Measurements from ENCODE around the gene ITM2B. TPM values are rescaled to one million over a fixed set of nuclear protein-coding genes. Genes with fewer than 3 reads are reported as not detected.
"Not testable (repeated sequence)": the region's sequence is repeated elsewhere in the genome, so short reads cannot be mapped to it uniquely, and the experiment has no call there.

Gene ITM2B
- total RNA-seq, 1 experiment from 2014 or later = 232 TPM

DNA sequence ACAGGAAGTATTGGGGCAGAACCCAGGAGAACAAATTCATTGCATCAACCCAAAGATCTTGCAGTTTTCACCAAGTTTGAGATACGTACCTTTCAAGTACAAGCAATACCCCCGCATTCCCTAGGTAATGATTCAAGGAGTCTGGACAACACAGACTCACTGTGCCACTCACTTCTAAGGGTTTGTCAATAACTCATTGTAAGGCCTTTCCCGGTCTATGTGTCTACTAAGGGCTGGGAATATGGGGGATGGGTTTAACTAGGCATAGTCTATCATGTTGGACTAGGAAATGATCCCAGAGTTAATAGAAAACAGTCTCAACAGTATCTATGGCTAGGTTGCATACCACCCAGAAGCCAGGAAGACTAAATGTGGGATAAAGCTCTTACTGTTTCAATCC lies 8.3 kb upstream of the ITM2B start:
- no peak for DNase-seq (ENCODE audit: low read depth)

DNA sequence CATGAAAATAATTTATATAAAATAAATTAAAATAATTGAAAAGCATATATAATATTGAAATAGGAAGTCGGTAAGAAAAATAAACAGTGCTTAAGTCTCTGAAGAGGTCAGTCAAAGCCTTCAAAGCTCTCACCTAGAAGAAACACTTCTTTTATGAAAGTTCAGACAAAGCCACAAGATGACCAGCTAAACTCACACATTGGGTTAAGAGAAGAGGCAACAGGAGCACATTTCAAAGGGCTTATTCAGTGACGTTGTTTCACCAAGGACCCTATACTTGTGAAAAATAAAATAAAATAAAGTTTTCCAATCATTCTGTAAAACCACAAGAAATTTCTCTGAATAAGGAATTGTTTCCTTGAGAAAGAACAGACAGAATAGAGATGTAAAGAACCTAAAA lies 2.5 kb upstream of the ITM2B start:
- no peak for DNase-seq (ENCODE audit: low read depth)

DNA sequence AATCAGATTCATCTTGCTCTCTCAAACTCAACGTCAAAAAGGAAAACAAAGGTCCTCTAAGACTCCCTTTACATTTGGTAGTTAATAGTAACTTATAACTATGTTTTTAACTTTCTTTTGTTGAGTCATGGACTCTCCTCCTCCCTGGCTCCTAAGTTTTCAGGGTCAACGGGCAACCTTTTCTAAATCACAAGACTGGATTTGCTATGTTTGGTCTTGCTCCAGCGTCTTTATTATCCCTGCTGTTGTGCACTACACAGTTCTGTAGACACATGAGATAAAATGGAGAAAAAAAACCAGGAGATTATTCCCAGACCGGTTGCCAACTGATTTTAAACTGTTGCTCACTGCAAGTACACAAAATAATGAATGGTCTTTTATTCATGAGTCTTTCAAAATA lies 1.9 kb upstream of the ITM2B start:
- DNase-seq (ENCODE audit: low read depth) = no peak

- DNase-seq (ENCODE audit: low read depth) = no peak
These were observed 1.1 kb upstream of the ITM2B start for GRCh38 chr13:48231933-48232332.

DNA sequence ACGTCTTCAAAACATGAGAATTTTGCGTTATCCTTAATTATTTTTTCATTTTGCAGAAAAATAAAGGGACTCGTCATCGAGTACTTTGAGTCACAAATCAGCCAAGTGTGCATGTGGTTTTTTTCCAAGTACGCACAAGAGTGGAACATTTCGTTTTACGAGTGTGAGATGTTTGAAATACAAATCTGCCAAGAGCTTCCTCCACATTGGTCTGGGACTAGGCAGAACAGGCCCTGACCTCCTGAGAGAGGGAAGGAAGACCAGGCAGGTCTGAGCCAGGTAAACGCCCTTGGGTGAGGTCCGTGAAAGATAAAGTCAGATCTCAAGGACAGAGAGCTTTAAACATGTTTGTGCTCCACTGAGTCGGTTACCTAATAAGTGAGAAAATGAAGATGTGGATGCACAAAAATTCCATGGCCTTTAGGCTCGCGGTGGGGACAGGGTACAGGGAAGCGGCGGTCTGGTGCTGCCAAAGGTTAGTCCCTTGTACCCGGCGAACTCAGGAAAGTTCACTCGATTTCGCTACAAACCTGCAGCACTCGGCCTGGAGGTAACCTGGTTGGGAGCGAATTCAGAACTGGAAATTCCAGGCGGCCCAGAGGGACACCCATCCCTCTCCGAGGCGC lies 473 bp upstream of the ITM2B start:
- no peak for DNase-seq (ENCODE audit: low read depth)

DNA sequence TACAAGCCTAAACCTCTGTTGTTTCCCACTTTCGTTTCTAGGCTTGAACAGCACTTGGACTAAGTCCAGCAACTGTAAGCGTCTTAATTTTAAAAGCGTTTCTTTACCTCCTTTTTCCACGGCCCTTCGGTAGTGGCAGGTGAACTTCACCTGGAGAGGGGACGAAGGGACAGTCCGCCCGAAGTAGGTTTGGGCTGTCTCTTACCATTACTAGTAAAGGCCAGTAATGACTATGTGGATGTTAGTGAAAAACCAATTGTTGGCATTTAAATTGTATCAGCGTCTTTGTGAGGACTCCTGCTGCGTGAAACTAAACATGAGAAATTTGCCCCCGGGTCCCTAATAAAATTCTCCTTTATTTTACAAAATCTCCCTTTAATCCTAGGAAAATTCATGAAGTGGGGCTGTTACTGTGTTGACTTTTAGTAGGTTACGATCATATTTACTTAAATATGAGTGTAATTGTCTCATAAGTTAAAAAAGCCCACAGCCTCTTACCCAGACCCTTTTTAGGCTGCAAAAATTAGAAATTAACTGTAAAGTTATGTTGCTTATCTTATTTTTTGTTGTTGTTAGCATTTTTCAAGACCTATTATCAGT lies 983 bp downstream of the ITM2B start:
- peak; percentile 50 for DNase-seq (ENCODE audit: low read depth)

DNA sequence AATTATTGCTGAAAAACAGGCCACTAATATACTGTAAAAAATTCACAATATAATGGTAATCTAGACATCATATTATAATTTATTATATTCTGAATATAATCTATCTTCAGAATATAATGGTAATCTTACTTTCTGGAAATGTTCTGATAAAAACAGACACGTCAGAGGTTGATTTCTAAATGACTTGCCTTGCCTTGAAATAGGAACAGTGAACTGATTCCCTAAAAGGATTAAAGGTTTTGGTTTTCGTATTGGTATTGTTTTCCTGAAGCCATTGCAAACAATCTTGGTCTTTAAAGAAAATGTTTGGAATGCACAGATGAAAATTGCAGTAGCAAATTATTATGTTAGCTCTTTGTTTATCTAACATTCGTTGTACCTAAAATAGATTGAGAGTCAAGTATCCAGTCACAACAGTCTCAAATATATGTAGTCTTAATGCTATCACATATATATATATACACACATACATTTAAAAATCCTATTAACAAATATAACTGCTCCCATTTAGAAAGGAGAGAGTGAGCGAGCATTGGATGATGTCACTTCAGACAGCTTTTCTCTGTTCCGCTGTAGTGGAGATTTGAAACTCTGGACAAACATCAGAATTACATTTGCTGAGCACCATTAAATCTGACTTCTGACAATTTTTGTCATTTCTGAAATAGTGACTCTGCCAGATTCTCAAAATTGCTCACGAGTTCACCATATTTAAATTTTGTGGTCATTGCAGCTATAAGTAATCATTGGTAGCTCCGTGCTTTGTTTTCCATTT lies 1.7 kb downstream of the ITM2B start:
- peak; percentile 20 for DNase-seq (ENCODE audit: low read depth)

- peak; percentile 79 for DNase-seq (ENCODE audit: low read depth)
These were observed 2.5 kb downstream of the ITM2B start for GRCh38 chr13:48235341-48236135.

- no peak for DNase-seq (ENCODE audit: low read depth)
These were observed 3.7 kb downstream of the ITM2B start for GRCh38 chr13:48236528-48237353.

- not testable (repeated sequence) for DNase-seq (ENCODE audit: low read depth)
These were observed 6.4 kb downstream of the ITM2B start for GRCh38 chr13:48239369-48239768.

- no peak for DNase-seq (ENCODE audit: low read depth)
These were observed 8.6 kb downstream of the ITM2B start for GRCh38 chr13:48241651-48242050.

DNA sequence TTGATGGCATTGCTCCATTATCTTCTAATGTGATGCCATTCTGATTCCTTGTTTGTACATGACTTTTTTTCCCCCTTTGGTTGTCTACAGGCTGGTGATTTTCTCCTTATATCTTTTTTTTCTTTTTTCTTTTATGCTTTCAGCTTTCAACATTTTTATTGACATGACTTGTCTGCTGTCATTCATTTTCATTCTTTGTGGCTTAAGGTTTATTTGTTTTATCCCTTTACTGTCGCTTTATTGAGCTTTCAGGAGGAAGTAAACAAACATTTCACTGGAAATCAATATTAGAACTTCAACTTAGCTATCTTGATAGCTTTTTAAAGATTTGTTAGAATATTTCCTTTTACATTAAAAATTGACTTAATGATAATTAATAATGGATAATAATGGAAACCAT lies 9.7 kb downstream of the ITM2B start:
- DNase-seq (ENCODE audit: low read depth) = no peak

GRCh38 chr13:48244159-48244558 lies 11.2 kb downstream of the ITM2B start:
- no peak for DNase-seq (ENCODE audit: low read depth)

DNA sequence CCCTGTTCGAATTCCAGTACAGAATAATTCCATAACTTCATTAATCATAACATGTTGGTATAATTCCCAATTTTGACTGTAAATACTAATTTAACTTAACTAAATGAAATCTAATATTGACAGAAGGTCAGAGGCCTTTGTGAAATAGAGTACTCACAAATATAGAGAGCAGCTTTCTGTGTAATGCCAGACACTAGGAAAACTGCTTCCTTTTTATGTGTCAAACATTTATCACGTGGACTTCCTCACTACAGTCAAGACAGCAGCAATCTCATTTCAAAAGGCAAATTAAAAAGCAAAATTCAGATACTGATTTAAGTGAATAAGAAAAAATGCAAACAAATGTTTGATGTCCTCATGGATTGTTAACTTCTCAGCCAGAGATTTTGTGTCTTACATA lies 13.1 kb downstream of the ITM2B start:
- DNase-seq (ENCODE audit: low read depth) = no peak

DNA sequence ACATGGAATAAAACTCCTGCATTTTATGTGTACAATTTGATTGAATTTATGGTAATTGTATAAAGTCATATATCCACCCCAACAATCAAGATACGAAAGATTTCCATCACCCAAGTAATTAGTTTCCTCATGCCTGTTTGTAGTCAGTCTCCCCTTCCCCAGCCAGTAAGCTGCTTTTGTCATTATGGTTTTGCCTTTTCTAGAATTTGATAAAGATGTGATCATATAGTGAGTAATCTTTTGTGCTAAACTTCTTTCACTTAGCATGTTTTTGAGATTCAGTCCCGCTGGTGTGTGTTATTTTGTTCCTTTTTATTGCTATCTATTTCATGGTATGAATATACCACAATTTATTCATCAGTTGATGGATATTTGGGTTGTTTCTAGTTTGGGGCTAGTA lies 16.0 kb downstream of the ITM2B start:
- no peak for DNase-seq (ENCODE audit: low read depth)

- DNase-seq (ENCODE audit: low read depth) = no peak
These were observed 18.6 kb downstream of the ITM2B start for GRCh38 chr13:48251611-48252081.

DNA sequence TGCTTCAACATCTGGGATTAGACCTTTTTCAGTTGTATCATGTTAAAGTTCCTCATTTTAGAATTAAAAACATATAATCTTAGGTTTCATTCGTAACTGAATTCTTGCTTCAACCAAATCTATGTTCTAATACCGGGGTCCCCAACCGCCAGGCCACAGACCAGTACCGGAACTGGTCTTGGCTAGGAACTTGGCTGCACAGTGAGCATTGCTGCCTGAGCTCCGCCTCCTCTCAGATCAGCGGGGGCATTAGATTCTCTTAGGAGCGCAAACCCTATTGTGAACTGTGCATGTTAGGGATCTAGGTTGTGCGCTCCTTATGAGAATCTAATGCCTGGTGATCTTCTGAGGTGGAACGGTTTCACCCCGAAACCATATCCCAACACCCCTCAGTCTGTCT lies 19.2 kb downstream of the ITM2B start:
- no peak for DNase-seq (ENCODE audit: low read depth)

DNA sequence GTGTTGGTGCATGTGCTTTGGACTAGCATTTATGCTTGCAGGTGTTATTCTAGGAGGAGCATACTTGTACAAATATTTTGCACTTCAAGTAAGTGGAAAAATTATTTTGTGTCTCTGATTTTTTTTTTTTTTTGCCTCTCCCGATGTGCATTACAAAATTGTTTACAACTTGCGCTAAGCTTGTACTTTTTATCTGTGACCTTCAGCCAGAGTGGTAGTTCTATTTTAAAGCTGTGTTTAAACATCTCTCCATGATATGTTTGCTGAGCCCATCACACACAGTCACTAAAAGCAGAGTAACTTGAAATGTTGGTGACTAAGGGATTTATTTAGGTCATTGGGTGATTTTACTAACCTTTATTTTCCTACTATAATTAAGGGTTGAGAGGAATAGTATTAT lies 20.8 kb downstream of the ITM2B start:
- no peak for DNase-seq (ENCODE audit: low read depth)

DNA sequence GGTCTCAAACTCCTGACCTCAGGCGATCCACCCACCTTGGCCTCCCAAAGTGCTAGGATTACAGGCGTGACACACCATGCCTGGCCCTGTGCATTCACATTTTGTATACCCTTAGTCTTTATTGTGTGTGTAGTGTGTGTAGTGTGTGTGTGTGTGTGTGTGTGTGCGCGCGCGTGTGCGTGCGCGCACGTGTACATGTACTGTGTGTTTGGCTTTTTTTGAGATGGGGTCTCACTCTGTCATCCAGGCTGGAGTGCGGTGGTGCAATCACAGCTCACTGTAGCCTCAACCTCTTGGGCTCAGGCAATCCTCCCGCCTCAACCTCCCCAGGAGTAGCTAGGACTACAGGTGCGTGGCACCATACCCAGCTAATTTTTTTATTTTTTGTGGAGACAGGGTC lies 22.1 kb downstream of the ITM2B start:
- no peak for DNase-seq (ENCODE audit: low read depth)

GRCh38 chr13:48255954-48256353 lies 22.9 kb downstream of the ITM2B start:
- no peak for DNase-seq (ENCODE audit: low read depth)

GRCh38 chr13:48258002-48258401 lies 25.0 kb downstream of the ITM2B start:
- no peak for DNase-seq (ENCODE audit: low read depth)
